Esophagus muscularis mucosa (tissue), 3 donors: ENCODE data around the gene NUP98.

Source experiments
- POLR2A ChIP-seq: fragments of 450-650 bp; IDR thresholded peaks from one replicate; pipeline ENCODE4 v1.6.1; 2017; ENCODE audit warnings: antibody characterized with exemption, moderate library complexity, mild to moderate bottlenecking, low read depth
- POLR2AphosphoS5 ChIP-seq, 2 donors: sonication (generic); formaldehyde crosslinking; IDR thresholded peaks; one replicate each; pipeline ENCODE4 v1.6.1; 2017; ENCODE audit warnings: antibody characterized with exemption in 2 of 2
- TF ChIP-seq, protein P1 (sequence below), 3 experiments: fragments of 200-600 bp in 2 of 3; fragments of 450-650 bp in 1 of 3; sonication (generic) in 2 of 3; IDR thresholded peaks; one replicate each; pipeline ENCODE4 v1.5.1; 2017 to 2019; ENCODE audit warnings: antibody characterized with exemption in 3 of 3, mild to moderate bottlenecking in 2 of 3, moderate library complexity in 1 of 3

DNA sequence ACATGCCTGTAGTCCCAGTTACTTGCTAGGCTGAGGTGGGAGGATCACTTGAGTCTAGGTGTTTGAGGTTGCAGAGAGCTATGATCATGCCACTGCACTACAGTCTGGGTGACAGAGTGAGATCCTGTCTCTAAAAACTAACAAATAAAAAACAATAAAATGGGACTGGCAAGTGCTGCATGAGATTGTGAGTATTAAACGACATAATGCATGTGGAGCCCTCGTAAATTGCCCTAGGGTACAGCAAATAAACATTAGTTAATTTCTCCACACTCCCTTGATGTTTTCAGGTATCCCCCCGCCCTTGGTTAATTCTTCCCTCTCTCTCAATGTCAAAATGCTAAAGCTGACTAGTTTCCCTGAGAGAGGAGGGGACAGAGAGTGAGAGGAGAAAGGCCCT is 48.3 kb upstream of the NUP98 start:
- TF ChIP-seq, protein P1, sequence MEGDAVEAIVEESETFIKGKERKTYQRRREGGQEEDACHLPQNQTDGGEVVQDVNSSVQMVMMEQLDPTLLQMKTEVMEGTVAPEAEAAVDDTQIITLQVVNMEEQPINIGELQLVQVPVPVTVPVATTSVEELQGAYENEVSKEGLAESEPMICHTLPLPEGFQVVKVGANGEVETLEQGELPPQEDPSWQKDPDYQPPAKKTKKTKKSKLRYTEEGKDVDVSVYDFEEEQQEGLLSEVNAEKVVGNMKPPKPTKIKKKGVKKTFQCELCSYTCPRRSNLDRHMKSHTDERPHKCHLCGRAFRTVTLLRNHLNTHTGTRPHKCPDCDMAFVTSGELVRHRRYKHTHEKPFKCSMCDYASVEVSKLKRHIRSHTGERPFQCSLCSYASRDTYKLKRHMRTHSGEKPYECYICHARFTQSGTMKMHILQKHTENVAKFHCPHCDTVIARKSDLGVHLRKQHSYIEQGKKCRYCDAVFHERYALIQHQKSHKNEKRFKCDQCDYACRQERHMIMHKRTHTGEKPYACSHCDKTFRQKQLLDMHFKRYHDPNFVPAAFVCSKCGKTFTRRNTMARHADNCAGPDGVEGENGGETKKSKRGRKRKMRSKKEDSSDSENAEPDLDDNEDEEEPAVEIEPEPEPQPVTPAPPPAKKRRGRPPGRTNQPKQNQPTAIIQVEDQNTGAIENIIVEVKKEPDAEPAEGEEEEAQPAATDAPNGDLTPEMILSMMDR (IDR thresholded peaks at IDR 0.05) = no peak
- TF ChIP-seq POLR2A = no peak
- TF ChIP-seq POLR2AphosphoS5 (IDR thresholded peaks at IDR 0.05) = no peak
